GM19328 (cell line): ENCODE data around the gene CCL11.

Experiments
- ATAC-seq: cut with Tn5 transposase; IDR thresholded peaks from one replicate; pipeline ENCODE4 v1.9.1; 2021; ENCODE audit warnings: mild to moderate bottlenecking, moderate library complexity; ENCODE audit not compliant: unreplicated experiment

Gene CCL11

DNA sequence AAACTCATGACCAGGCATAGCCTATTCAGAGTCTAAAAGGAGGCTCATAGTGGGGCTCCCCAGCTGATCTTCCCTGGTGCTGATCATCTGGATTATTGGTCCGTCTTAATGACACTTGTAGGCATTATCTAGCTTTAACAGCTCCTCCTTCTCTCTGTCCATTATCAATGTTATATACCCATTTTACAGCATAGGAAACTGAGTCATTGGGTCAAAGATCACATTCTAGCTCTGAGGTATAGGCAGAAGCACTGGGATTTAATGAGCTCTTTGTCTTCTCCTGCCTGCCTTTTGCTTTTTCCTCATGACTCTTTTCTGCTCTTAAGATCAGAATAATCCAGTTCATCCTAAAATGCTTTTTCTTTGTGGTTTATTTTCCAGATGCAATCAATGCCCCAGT lies 29.7 kb upstream of the CCL11 start:
- ATAC-seq: no peak

DNA sequence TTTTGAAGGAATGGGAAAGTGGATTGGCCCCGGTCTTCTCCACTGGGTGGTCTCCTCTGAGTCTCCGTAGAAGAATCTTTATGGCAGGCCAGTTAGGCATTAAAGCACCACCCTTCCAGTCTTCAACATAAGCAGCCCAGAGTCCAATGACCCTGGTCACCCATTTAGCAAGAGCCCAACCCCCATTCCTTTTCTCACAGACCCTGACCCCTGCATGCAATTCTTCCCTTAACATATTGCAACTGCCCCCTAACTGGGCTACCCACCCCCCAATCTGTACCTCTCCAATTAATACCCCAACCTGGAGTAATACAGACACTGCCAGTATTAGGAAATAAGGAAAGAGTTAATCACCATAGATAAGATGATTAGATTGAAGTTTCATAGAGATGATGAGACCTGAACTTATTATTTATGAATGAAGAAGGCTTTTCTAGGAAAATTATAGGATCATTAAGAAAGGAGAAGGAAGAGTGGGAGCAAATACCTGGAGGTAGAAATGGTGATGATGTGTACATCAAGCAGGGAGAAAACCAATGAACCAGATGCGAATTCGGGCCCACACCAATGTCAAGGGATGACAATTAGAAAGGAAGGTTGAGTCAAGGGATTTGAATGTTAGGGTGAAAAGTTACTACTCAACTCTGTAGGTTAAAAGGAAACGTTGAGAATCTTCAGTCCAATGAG lies 28.1 kb upstream of the CCL11 start:
- ATAC-seq: no peak

DNA sequence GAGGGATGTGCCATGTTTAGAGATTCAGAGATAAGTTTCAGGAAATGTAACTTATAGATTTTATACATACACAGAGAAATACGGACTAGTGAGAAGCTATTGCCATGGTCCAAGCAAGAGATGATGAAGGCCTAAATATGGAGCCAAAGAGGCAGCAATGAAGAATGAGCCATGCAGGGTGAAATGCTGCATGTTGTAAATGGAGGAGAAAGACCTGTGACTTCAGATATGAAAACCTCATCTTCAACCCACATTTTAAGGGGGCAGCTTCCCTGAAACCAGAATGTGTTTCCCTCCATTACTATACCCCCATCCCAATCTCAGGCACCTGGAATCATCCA lies 27.6 kb upstream of the CCL11 start:
- ATAC-seq: no peak

DNA sequence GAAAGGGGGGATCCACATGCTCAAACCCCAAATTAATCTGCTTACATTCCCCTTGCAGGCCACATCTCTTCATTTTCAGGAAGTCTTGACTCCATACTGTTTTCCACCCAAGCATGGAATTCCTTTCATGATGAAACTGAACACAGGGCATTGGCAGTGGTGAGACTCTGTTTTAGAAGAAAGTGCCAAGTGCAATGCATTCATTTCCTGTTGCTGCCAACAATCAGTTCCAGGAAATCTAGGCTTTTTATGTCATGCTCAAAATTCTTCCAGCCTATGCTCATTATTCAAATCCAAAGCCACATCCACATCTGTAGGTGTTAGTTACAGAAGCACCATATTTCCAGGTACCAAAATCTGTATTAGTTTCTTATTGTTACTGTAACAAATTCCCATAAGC lies 26.4 kb upstream of the CCL11 start:
- no peak for ATAC-seq

DNA sequence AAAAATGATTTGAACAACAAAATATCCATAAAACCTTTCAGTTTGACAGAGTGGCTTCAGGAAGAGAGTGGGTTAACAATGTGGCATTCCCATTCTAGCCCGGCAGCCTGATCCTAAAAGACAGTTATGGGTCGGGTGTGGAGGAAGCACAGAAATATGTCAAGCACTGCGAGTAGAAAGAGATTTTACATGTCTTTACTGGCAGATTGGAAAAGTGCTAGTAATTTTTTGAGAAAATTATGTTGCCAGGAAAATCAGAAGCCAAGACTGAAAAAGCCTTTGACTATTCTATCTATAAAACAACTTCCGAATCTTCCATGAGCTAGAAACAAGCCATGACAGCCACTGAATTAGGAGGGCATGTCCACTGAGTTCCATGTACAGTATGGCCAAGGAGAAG lies 24.7 kb upstream of the CCL11 start:
- ATAC-seq: no peak

DNA sequence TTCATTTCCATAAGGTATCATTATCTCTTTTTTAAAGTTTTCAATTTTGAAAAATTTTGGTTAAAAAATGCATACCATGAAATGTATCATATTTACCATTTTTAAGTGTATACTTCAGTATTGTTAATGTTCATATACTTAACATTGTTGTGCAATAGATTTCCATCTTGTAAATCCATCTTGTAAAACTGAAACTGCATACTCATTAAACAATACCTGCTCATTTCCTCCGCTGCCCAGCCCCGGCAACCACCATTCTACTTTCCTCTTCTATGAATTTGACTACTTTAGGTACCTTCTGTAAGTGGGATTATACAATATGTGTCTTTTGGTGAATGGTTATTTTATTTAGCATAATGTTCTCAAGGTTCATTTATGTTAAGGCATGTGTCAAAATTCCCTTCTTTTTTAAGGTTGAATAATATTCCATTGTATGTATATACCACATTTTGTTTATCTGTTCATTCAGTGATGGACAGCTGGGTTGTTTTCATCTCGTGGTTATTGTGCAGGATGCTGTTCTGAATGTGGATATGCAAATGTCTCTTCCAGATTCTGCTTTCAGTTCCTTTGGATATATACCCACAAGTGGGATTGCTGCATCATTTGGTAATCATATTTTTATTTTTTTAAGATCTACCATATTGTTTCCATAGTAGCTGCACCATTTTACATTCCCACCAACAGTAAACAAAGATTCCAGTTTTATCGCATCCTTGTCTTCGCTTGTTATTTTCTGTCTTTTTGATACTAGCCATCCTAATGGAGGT lies 23.8 kb upstream of the CCL11 start:
- ATAC-seq: no peak

DNA sequence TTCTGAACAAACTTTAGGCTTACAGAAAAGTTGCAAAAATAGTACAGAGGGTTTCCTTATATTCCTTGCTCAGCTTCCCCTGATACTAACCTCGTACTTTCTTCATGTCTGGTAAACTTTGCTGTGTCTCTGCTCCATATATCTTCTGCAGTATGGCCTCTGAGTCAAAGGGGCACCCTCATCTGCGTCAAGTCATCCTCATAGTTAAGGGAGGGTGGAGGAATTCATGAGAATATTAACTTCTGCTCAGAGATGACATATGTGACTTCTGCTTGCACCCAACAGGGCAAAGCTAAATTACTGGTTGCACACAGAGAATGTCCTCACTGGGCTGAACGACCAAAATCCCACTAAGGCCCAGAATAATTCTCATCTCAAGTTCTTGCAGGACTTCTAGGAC lies 19.8 kb upstream of the CCL11 start:
- no peak for ATAC-seq

DNA sequence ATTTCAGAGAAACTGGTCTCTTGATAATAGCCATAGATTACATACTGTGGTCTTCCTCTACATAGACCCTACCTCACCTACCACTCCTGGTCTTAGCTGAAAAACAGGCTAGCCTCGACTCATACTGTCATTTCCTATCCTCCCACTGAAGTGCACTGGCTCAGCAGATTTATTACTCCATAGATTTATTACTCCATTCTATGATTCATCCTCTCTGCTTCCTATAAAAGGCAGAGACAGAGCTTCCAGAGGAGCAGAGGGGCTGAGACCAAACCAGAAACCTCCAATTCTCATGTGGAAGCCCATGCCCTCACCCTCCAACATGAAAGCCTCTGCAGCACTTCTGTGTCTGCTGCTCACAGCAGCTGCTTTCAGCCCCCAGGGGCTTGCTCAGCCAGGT lies 15.6 kb upstream of the CCL11 start, which contains the start of gene CCL7:
TSS of gene CCL7 (plus strand) at position 253 of the 400 bp plus-strand sequence. CDS start at position 323, 70 bp downstream.
- no peak for ATAC-seq

DNA sequence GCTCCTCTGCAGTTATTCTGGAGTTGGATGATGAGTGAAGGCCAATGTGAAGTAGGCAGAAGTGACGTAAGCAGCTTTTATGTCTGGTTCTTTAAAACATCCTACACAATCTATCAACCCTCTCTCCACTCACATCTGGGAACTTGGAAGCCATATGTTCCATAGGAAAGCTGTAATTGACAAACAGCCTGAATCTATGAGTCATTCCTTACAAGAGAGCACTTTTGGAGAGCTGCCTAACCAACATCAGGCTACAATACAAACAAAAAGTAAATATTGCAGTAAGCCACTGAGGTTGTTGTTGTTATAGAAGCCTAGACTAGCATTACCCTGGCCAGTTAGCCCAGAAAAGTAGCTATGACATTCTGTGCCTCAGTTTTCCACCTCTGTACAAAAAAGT lies 9.7 kb upstream of the CCL11 start:
- ATAC-seq: no peak

DNA sequence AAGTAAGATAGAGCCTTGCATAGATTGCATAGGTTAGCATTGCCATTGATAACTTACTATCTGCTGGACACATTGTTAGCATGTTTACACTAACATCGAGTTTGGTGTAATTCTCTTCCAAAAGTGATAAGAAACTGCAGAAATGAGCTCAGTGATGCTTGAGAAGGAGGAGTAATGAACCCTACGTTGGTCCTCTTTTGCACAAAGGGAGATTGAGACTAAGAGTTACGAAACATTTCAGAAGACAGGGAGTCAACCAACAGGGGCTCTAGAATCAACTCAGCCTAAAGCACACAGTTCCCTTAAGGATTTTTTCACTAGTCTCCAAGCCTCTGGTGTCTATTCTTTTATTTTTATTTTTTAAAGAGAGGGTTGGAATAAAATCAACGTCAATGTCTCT lies 8.7 kb upstream of the CCL11 start:
- ATAC-seq: no peak

DNA sequence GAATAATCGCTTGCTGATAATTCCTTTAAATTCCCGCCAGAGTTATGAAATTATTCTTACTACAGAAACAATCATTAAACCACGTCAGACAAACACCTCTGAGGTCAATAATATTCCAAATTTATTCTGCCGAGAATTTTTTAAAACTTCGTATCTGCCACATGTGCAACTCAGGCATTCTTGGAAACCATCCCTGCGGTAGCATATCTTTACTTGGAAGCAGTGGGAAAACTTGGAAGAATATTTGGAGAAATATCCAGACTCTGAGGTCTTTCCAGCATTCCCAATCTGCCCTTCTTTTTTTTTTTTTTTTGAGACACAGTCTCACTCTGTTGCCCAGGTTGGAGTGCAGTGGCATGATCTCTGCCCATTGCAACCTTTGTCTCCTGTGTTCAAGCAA lies 2.0 kb upstream of the CCL11 start:
- no peak for ATAC-seq

DNA sequence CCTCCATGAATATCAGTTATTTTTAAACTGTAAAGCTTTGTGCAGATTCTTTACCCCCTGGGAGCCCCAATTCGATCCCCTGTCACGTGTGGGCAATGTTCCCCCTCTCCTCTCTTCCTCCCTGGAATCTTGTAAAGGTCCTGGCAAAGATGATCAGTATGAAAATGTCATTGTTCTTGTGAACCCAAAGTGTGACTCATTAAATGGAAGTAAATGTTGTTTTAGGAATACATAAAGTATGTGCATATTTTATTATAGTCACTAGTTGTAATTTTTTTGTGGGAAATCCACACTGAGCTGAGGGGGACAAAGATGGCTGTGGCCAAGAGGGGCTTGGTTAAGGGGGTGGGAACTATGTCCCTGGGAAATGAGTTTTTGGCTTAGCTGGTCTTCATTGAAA lies 2.3 kb downstream of the CCL11 start:
- no peak for ATAC-seq

DNA sequence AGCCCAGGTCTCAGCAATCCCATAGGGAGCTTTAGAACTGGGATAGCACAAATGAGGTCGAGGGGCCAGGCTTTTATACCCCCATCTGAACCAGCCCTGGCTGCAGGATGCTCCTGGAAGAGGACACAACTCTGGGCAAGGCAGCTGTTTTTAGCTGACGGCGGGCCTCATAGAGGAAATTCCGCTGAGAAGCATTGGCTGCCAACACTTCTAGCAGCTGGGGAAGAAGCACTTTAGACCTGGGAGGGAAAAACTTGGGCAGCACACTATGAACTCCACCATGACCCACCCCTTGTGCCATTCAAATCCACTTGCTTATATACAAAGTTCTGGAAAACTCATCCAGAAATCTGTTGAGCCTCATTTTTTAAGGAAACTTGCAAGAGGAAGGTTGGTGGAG lies 5.0 kb downstream of the CCL11 start:
- ATAC-seq: no peak

DNA sequence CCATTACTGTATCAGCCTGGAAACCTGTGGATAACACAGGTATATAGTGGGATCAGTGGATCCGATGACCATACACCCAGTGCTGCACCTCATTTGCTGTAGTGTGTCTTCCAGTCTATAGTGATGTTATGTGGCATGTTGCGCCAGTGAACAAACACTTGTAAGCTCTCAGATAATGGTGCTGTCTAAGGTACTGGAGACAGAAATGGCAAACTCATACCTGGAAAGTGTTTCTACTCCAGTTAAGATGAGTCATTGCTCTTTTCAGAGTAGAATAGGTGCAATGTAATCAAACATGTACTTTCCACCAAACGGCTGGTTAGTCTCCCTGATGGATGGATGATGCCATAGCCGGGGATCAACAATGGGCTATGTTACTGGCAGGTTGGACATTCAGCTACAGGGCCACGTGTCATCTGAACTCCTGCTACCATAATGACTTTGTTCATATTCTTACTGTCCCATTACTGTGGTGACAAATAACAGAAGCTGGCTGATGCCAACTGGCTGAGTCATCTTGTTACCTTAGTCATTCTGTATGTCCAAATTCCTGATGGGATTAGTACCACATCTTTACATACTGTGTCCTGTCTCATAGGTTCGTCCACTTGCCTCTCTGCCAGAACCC lies 6.3 kb downstream of the CCL11 start:
- no peak for ATAC-seq

DNA sequence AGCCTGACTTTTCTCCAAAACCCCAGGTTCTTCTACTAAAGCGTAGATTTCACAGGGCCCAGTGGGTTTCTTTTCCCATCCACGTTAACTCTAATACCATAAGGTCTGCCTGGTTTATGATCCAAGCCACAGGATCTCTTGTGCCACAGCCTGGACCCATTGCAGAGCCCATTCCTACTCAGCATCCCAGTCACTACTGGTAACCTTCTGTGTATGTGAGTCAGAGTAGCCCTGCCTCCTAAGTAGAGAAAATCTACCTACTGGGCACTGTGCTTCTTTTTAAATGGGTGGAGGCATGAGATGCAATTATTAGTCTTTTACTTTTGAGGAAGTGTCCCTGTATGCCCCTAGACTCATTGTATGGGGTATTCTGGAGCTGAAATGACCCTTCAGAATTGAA lies 13.5 kb downstream of the CCL11 start:
- ATAC-seq: no peak

DNA sequence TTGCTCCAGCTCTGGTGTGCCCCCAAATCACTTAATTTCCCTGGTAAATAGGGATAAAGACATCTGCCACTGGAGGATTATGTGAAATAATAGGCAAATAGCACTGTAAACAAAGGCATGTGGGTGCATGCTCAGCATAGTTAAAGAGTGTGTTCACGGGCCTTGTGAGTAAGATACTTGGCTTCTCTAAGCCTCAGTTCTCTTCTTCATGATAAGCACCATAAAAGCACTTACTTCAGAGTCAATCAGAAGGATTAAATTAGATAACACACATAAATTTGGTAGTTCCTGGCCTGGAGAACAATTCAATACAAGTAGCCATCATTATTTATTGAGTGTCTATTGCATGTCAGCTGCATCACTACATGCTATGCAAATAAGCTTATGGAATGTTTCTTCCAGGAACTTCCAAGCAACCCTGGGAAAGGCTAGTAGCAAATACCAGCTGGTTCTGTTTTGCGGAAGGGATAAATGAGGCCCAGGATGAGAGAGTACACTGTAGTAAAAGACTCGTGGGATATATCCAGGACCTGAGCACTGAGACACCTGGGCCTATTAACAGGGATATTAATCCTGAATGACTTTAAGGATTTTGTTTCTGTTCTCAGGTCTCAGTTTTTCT lies 14.5 kb downstream of the CCL11 start:
- no peak for ATAC-seq

DNA sequence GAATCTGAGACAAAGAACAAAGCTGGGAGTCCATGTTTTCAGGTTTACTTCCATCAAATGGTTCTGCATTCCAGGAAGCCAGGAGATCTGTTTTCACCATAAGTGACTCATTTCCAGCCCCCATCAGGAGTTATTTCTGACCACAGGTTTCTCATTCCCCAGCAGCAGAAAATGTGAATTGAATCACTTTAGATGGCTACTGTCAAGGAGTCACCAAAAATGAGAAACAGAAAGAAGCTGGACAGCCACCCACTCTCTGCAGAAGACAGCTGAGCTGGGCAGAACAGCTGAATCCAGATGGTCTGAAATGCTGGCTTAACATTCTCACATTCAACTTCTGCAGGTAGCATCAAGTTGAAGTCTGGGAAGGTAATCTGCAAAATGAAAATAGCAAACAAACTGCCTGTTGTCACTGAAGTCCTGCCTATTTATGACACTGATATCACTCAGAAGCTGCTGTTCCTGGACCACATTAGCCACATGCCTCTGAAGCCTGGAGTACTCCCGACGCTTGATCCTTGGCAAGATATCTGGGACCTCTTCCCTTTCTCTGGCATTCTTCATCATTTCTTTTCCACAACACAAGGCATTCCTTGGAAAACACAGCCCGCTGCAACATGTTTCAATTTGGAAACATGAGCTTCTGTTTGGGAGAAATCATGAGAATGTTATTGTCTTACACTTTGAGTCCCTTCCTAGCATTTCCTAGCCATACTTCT lies 15.3 kb downstream of the CCL11 start:
- ATAC-seq: no peak

DNA sequence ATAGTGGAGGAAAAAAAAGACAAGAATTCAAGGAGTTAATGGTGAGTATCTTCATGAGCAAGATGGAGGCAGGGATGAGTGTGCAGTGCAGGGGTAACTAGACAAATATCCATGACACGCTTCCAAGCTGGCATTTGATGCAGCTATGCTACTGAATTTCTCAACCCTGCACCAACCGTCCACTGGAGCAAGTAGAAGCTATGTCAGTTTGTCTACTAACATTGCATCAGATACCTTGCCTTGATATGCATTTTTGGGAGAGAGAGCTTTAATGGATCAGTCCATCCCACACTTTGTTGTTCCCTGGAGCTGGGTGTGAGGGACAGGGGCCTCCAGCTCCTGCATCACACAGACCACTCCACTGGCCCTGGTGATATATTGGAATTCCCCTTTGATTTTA lies 16.4 kb downstream of the CCL11 start:
- ATAC-seq: no peak

DNA sequence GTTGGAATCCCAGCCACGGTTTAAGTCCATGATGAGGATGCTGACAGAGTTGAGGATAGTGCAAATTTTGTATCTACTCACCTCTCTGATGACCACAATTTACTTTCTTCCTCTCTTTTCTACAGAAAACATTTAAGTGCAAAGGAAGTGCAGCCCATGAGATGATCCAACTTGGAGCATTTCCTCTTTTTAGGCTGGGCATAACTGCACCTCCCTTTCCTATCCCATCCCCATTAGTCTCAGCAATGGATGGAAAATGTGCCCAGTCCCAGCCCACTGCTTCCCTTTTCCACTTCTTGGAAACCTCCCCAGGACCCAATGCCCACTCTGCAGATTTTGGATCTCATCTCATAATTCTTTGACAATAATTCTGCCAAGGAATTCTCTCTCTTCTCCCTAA lies 17.1 kb downstream of the CCL11 start:
- ATAC-seq: no peak

DNA sequence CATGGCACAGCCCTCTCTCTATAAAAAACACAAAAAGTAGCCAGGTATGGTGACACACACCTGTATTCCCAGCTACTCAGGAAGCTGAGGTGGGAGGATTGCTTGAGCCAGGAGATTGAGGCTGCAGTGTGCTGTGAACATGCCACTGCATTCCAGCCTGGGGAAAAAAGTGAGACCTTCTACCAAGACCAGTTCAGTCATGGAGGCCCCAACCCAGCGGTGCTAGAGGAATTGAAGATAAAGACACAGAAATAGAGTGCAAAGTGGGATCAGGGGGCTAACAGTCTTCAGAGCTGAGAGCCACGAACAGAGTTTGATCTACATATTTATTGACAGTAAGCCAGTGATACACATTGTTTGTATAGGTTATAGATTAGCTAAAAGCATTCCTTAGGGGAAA lies 18.1 kb downstream of the CCL11 start:
- no peak for ATAC-seq

DNA sequence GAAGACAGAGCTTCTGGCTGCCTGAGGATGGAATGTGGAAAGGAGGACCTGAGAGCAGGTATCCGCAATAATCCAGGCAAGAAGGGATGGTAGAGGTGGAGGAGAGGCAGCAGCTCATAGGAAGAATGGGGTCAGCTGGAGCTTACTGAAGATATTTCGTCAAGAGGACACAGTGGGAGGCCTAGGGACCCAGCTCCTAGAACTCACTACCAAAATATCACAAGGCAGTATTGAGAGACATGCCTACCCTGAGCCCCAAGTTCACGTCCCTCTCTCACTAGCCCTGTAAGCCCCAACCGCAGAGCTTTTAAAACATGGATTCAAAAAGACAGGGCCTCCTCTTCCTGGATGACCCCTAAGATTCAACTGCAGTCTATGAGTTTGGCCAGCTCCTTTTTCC lies 19.5 kb downstream of the CCL11 start:
- ATAC-seq: no peak
